CD4-positive, alpha-beta T cell treated with Interleukin-15 for 1 hour (primary cell): ENCODE measurements around the gene OXER1.

ENCODE experiments used
- DNase-seq: peaks from one replicate; pipeline ENCODE4 v3.0.0-alpha.2; 2020

Gene OXER1

GRCh38 chr2:42768706-42769256 is 4.8 kb upstream of the OXER1 start:
- no peak for DNase-seq

- no peak for DNase-seq
Observed at GRCh38 chr2:42767899-42768705, 4.2 kb upstream of the OXER1 start.

- no peak for DNase-seq
Observed at GRCh38 chr2:42767080-42767898, 3.4 kb upstream of the OXER1 start.

GRCh38 chr2:42765686-42766085 is 1.8 kb upstream of the OXER1 start:
- DNase-seq = no peak

- DNase-seq = no peak
Observed at GRCh38 chr2:42764901-42765300, 966 bp upstream of the OXER1 start.

- DNase-seq = no peak
Observed at GRCh38 chr2:42762823-42763804, 821 bp downstream of the OXER1 start.

GRCh38 chr2:42762155-42762554 is 1.8 kb downstream of the OXER1 start:
- no peak for DNase-seq

GRCh38 chr2:42761554-42761953 is 2.4 kb downstream of the OXER1 start:
- no peak for DNase-seq

- DNase-seq = no peak
Observed at GRCh38 chr2:42758751-42759150, 5.2 kb downstream of the OXER1 start.

- DNase-seq = no peak
Observed at GRCh38 chr2:42757981-42758740, 5.8 kb downstream of the OXER1 start.

GRCh38 chr2:42756966-42757513 is 6.9 kb downstream of the OXER1 start:
- DNase-seq = no peak

GRCh38 chr2:42756150-42756775 is 7.7 kb downstream of the OXER1 start:
- no peak for DNase-seq

- DNase-seq = no peak
Observed at GRCh38 chr2:42755191-42755880, 8.6 kb downstream of the OXER1 start.

GRCh38 chr2:42754776-42755140 is 9.2 kb downstream of the OXER1 start:
- DNase-seq = no peak

GRCh38 chr2:42754021-42754775 is 9.7 kb downstream of the OXER1 start:
- DNase-seq = peak; percentile 47

GRCh38 chr2:42752816-42753813 is 10.8 kb downstream of the OXER1 start:
- no peak for DNase-seq

GRCh38 chr2:42752314-42752713 is 11.6 kb downstream of the OXER1 start:
- DNase-seq = peak; percentile 66

GRCh38 chr2:42748840-42749239 is 15.1 kb downstream of the OXER1 start:
- no peak for DNase-seq
